WTC11 (cell line): ENCODE data around the gene GALNT15.

Source experiments
- ATF1 ChIP-seq: sonication (generic); formaldehyde crosslinking; IDR thresholded peaks from 2 replicates; pipeline ENCODE4 v1.8.1; 2023; ENCODE audit warnings: mild to moderate bottlenecking, moderate library complexity, missing genetic modification reagents
- CREB1 ChIP-seq: sonication (generic); formaldehyde crosslinking; IDR thresholded peaks from 2 replicates; pipeline ENCODE4 v1.8.0; 2023; ENCODE audit warnings: mild to moderate bottlenecking, missing genetic modification reagents
- CREM ChIP-seq: sonication (generic); formaldehyde crosslinking; IDR thresholded peaks from 2 replicates; pipeline ENCODE4 v1.8.1; 2022; ENCODE audit warnings: mild to moderate bottlenecking, missing genetic modification reagents, moderate library complexity
- ESRRA ChIP-seq: sonication (generic); formaldehyde crosslinking; IDR thresholded peaks from 2 replicates; pipeline ENCODE4 v1.8.1; 2022; ENCODE audit warnings: mild to moderate bottlenecking, missing genetic modification reagents, borderline replicate concordance
- FOXJ3 ChIP-seq: sonication (generic); formaldehyde crosslinking; IDR thresholded peaks from 2 replicates; pipeline ENCODE4 v1.9.0; 2021; ENCODE audit warnings: missing genetic modification reagents, mild to moderate bottlenecking, borderline replicate concordance
- NFYB ChIP-seq: sonication (generic); formaldehyde crosslinking; conservative IDR thresholded peaks from 2 replicates; pipeline ENCODE4 v1.8.0; 2022; ENCODE audit warnings: low read depth, missing genetic modification reagents
- SP1 ChIP-seq: sonication (generic); formaldehyde crosslinking; conservative IDR thresholded peaks from 2 replicates; pipeline ENCODE4 v1.8.1; 2022; ENCODE audit warnings: missing genetic modification reagents
- ZBTB21 ChIP-seq: sonication (generic); formaldehyde crosslinking; IDR thresholded peaks from 2 replicates; pipeline ENCODE4 v1.8.1; 2023; ENCODE audit warnings: mild to moderate bottlenecking, missing genetic modification reagents, borderline replicate concordance
- ZNF263 ChIP-seq: sonication (generic); formaldehyde crosslinking; IDR thresholded peaks from 2 replicates; pipeline ENCODE4 v1.8.1; 2022; ENCODE audit warnings: low read depth, mild to moderate bottlenecking, moderate library complexity, missing genetic modification reagents
- ZNF281 ChIP-seq: sonication (generic); formaldehyde crosslinking; IDR thresholded peaks from 2 replicates; pipeline ENCODE4 v1.8.0; 2023; ENCODE audit warnings: mild to moderate bottlenecking, missing genetic modification reagents
- TF ChIP-seq, protein P1 (sequence below): fragments of 200-600 bp; IDR thresholded peaks from 2 replicates; pipeline ENCODE4 v1.8.0; 2022; ENCODE audit warnings: antibody characterized with exemption
- TF ChIP-seq, protein P2 (sequence below): fragments of 250-450 bp; sonication (Bioruptor Pico); IDR thresholded peaks from 2 replicates; pipeline ENCODE4 v1.9.0; 2021; ENCODE audit warnings: moderate library complexity, mild to moderate bottlenecking, inconsistent platforms, borderline replicate concordance
- TF ChIP-seq, protein P3 (sequence below): sonication (generic); formaldehyde crosslinking; IDR thresholded peaks from 2 replicates; pipeline ENCODE4 v1.8.1; 2023; ENCODE audit warnings: mild to moderate bottlenecking, missing genetic modification reagents

- TF ChIP-seq, protein P1, sequence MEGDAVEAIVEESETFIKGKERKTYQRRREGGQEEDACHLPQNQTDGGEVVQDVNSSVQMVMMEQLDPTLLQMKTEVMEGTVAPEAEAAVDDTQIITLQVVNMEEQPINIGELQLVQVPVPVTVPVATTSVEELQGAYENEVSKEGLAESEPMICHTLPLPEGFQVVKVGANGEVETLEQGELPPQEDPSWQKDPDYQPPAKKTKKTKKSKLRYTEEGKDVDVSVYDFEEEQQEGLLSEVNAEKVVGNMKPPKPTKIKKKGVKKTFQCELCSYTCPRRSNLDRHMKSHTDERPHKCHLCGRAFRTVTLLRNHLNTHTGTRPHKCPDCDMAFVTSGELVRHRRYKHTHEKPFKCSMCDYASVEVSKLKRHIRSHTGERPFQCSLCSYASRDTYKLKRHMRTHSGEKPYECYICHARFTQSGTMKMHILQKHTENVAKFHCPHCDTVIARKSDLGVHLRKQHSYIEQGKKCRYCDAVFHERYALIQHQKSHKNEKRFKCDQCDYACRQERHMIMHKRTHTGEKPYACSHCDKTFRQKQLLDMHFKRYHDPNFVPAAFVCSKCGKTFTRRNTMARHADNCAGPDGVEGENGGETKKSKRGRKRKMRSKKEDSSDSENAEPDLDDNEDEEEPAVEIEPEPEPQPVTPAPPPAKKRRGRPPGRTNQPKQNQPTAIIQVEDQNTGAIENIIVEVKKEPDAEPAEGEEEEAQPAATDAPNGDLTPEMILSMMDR: no peak
- TF ChIP-seq NFYB (CRISPR knock-in tag): no peak
- no peak for TF ChIP-seq SP1 (CRISPR knock-in tag)
- no peak for TF ChIP-seq ATF1 (CRISPR knock-in tag)
- TF ChIP-seq ESRRA (CRISPR knock-in tag): no peak
- TF ChIP-seq ZNF281: no peak
- no peak for TF ChIP-seq ZBTB21 (CRISPR knock-in tag)
- no peak for TF ChIP-seq FOXJ3 (CRISPR knock-in tag)
- no peak for TF ChIP-seq CREB1 (CRISPR knock-in tag)
- TF ChIP-seq, protein P2, sequence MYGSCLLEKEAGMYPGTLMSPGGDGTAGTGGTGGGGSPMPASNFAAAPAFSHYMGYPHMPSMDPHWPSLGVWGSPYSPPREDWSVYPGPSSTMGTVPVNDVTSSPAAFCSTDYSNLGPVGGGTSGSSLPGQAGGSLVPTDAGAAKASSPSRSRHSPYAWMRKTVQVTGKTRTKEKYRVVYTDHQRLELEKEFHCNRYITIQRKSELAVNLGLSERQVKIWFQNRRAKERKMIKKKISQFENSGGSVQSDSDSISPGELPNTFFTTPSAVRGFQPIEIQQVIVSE (CRISPR knock-in tag): no peak
- TF ChIP-seq ZNF263: no peak
- TF ChIP-seq, protein P3, sequence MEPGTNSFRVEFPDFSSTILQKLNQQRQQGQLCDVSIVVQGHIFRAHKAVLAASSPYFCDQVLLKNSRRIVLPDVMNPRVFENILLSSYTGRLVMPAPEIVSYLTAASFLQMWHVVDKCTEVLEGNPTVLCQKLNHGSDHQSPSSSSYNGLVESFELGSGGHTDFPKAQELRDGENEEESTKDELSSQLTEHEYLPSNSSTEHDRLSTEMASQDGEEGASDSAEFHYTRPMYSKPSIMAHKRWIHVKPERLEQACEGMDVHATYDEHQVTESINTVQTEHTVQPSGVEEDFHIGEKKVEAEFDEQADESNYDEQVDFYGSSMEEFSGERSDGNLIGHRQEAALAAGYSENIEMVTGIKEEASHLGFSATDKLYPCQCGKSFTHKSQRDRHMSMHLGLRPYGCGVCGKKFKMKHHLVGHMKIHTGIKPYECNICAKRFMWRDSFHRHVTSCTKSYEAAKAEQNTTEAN (CRISPR knock-in tag): no peak
- TF ChIP-seq CREM (CRISPR knock-in tag): no peak
Observed at GRCh38 chr3:16231983-16232382, 57.5 kb downstream of the GALNT15 start.
